A673 (cell line): ENCODE results near the gene STX18.

Source experiments
- CTCF ChIP-seq: fragments of 300-800, 200-600 bp; sonication (generic); conservative IDR thresholded peaks from 2 replicates; pipeline ENCODE4 v1.5.1; 2017; ENCODE audit warnings: low read depth, mild to moderate bottlenecking, antibody characterized with exemption, low read length, moderate library complexity, mixed read lengths
- EZH2 ChIP-seq: fragments of 200-600 bp; sonication (generic); IDR thresholded peaks from 2 replicates; pipeline ENCODE4 v1.6.1; 2017; ENCODE audit warnings: borderline replicate concordance, low read depth, mild to moderate bottlenecking, mixed read lengths, antibody characterized with exemption, low read length; ENCODE audit not compliant: poor library complexity, severe bottlenecking

- TF ChIP-seq CTCF (no peak), EZH2 (no peak)
Observed at GRCh38 chr4:4490816-4491215, 51.0 kb downstream of the STX18 start.
